ENCODE measurements around the gene ABCB11.

Gene ABCB11

DNA sequence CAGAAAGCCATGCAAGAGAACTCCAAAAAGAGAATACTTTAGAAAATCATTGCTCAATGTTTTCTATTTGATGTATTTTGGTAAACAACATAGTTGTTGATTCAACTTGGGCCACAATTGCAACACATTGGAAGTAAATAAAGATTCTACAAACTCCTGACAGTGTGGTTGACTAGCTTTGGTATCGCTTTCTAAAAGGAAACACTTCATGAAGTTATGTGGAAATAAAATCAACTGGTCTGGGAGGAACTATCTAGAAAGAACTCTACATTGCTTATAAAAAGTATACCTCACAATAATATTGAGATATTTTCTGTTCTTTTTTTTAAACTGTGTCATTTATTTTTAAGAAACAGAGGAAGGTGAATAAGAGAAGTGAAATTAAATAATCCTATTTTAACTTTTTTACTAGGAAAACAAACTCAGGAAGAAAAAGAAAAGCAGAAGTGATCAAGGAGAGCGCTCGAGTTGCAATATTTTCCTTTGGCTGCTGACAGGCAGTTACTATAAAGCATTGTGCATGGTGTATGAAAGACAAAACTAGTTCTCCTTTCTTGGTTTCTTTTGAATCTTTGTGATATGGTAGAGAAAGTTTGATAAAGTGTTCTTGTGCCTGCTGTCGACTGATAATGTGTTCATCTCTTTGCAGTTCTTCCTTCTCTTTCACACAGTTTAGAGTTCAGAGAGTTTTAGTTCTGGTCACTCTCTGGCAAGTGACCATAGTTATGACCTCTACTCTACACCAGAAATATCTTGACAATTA lies 41.2 kb upstream of the ABCB11 start:
- H3K4me3 ChIP-seq (ENCODE audit: control insufficient read depth, low read depth, low read length) = no peak overlapping the region
- DNase-seq (ENCODE audit: low read depth) = no peak
- TF ChIP-seq, protein P1, sequence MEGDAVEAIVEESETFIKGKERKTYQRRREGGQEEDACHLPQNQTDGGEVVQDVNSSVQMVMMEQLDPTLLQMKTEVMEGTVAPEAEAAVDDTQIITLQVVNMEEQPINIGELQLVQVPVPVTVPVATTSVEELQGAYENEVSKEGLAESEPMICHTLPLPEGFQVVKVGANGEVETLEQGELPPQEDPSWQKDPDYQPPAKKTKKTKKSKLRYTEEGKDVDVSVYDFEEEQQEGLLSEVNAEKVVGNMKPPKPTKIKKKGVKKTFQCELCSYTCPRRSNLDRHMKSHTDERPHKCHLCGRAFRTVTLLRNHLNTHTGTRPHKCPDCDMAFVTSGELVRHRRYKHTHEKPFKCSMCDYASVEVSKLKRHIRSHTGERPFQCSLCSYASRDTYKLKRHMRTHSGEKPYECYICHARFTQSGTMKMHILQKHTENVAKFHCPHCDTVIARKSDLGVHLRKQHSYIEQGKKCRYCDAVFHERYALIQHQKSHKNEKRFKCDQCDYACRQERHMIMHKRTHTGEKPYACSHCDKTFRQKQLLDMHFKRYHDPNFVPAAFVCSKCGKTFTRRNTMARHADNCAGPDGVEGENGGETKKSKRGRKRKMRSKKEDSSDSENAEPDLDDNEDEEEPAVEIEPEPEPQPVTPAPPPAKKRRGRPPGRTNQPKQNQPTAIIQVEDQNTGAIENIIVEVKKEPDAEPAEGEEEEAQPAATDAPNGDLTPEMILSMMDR (conservative IDR thresholded peaks at IDR 0.05; ENCODE audit: control insufficient read depth, insufficient read depth, low read depth, low read length) = no peak

GRCh38 chr2:169071455-169071854 lies 40.3 kb upstream of the ABCB11 start:
- H3K4me3 ChIP-seq (ENCODE audit: control insufficient read depth, low read depth, low read length) = no peak overlapping the region
- peak; percentile 72 for DNase-seq (ENCODE audit: low read depth)
- TF ChIP-seq, protein P1 (conservative IDR thresholded peaks at IDR 0.05; ENCODE audit: control insufficient read depth, insufficient read depth, low read depth, low read length) = no peak

DNA sequence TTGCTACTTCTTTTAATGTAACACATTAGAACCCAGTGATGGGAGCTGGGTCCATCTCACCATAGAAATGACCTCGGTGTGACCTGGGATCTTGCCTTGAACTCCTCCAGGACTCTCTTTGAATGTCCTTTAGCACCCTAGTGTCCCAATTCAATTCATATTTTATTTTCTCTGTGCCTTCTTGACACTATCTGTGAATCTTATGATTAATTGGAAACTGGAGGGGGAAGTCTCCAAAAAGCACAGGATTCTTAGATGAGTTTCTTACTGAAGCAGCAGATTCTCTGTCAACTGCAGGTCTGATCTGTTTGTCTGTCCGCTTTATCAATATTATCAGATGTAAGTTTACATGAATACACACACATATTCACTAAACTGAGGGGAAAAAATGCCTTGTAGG lies 38.7 kb upstream of the ABCB11 start:
- no peak overlapping the region for H3K4me3 ChIP-seq (ENCODE audit: control insufficient read depth, low read depth, low read length)
- TF ChIP-seq, protein P1 (conservative IDR thresholded peaks at IDR 0.05; ENCODE audit: control insufficient read depth, insufficient read depth, low read depth, low read length) = no peak
- DNase-seq (ENCODE audit: low read depth) = no peak

GRCh38 chr2:169069341-169069740 lies 38.2 kb upstream of the ABCB11 start, which contains the start of gene DHRS9:
Gene DHRS9 (plus strand): TSS chr2:169069563. CDS start chr2:169081582, 12,019 bp downstream.
- no peak within 1 kb of the TSS for H3K4me3 ChIP-seq (ENCODE audit: control insufficient read depth, low read depth, low read length)
- TF ChIP-seq, protein P1 (conservative IDR thresholded peaks at IDR 0.05; ENCODE audit: control insufficient read depth, insufficient read depth, low read depth, low read length) = no peak
- peak; percentile 92 for DNase-seq (ENCODE audit: low read depth)

GRCh38 chr2:169066897-169067296 lies 35.8 kb upstream of the ABCB11 start:
- DNase-seq (ENCODE audit: low read depth) = no peak
- TF ChIP-seq, protein P1 (conservative IDR thresholded peaks at IDR 0.05; ENCODE audit: control insufficient read depth, insufficient read depth, low read depth, low read length) = no peak
- no peak overlapping the region for H3K4me3 ChIP-seq (ENCODE audit: control insufficient read depth, low read depth, low read length)

GRCh38 chr2:169065864-169066517 lies 34.9 kb upstream of the ABCB11 start:
- H3K4me3 ChIP-seq (ENCODE audit: control insufficient read depth, low read depth, low read length) = no peak overlapping the region
- TF ChIP-seq, protein P1 (conservative IDR thresholded peaks at IDR 0.05; ENCODE audit: control insufficient read depth, insufficient read depth, low read depth, low read length) = no peak
- DNase-seq (ENCODE audit: low read depth) = peak; percentile 66
